CD4-positive, alpha-beta T cell (primary cell): ENCODE data around the gene OTUB1. TPM values are rescaled to one million over a fixed set of nuclear protein-coding genes. Genes with fewer than 3 reads are reported as not detected.
A peak's percentile ranks its signal among the peaks of the same experiment; 100 is the strongest.

Source experiments
- ATAC-seq: fragments of 200-7000 bp; cut with Tn5 transposase; one replicate; pipeline ENCODE4 v1.10.0; 2022; ENCODE audit warnings: mild to moderate bottlenecking; ENCODE audit not compliant: poor library complexity
- CTCF ChIA-PET: fragments of 350-600 bp; sonication (Branson Sonifier 250); formaldehyde crosslinking; loops from one replicate; lab custom pipeline; 2021; ENCODE audit warnings: antibody characterized with exemption, inconsistent platforms; lab: Charles Lee
- POLR2A ChIA-PET: fragments of 350-600 bp; sonication (Branson Sonifier 250); formaldehyde crosslinking; loops from one replicate; lab custom pipeline; 2021; ENCODE audit warnings: antibody characterized with exemption, inconsistent platforms; lab: Charles Lee
- DNase-seq, 14 experiments: peaks; one replicate each; pipeline ENCODE4 v3.0.0-alpha.2; 2013 to 2020; ENCODE audit warnings: mixed read lengths in 2 of 14
- H3K27ac ChIP-seq, 2 donors: one replicate each; pipeline versions ENCODE4 v1.5.1 to v1.7.0; 2013; ENCODE audit warnings: low read length in 2 of 2, low read depth in 1 of 2, mild to moderate bottlenecking in 1 of 2
- H3K27me3 ChIP-seq, 2 experiments: 1 replicate in 1 of 2; 2 replicates in 1 of 2; pipeline versions ENCODE4 v1.6.1 to v1.7.0; 2013; ENCODE audit warnings: low read length in 2 of 2, control low read depth in 1 of 2, mild to moderate bottlenecking in 1 of 2, moderate library complexity in 1 of 2; ENCODE audit not compliant: insufficient read depth in 2 of 2, control insufficient read depth in 1 of 2
- H3K36me3 ChIP-seq: one replicate; pipeline ENCODE4 v1.6.1; 2013; ENCODE audit warnings: low read length, control low read depth; ENCODE audit not compliant: insufficient read depth
- H3K4me1 ChIP-seq: one replicate; pipeline ENCODE4 v1.6.1; 2013; ENCODE audit warnings: low read length, control low read depth; ENCODE audit not compliant: insufficient read depth
- H3K4me3 ChIP-seq: one replicate; pipeline ENCODE4 v1.5.1; 2013; ENCODE audit warnings: mild to moderate bottlenecking, low read length, moderate library complexity
- H3K9me3 ChIP-seq, 2 experiments: 1 replicate in 1 of 2; 2 replicates in 1 of 2; pipeline versions ENCODE4 v1.6.1 to v1.7.0; 2013; ENCODE audit warnings: low read length in 2 of 2, mild to moderate bottlenecking in 2 of 2, control low read depth in 1 of 2, moderate library complexity in 1 of 2; ENCODE audit not compliant: control insufficient read depth in 1 of 2, insufficient read depth in 1 of 2
- H3K27ac Mint-ChIP-seq: one replicate; pipeline ENCODE4 v1.8.0; 2020; ENCODE audit warnings: mixed read lengths
- H3K27me3 Mint-ChIP-seq: one replicate; pipeline ENCODE4 v1.8.0; 2021; ENCODE audit warnings: mixed read lengths
- H3K36me3 Mint-ChIP-seq: one replicate; pipeline ENCODE4 v1.8.0; 2021; ENCODE audit warnings: low read depth, mixed read lengths
- H3K4me1 Mint-ChIP-seq: one replicate; pipeline ENCODE4 v1.8.0; 2021; ENCODE audit warnings: low read depth, mixed read lengths
- H3K4me3 Mint-ChIP-seq: one replicate; pipeline ENCODE4 v1.8.0; 2020; ENCODE audit warnings: mild to moderate bottlenecking, mixed read lengths
- H3K9me3 Mint-ChIP-seq: one replicate; pipeline ENCODE4 v1.8.0; 2020; ENCODE audit warnings: mixed read lengths
- CTCF ChIP-seq: fragments of 200-600 bp; IDR thresholded peaks from one replicate; pipeline ENCODE4 v1.8.0; 2022; ENCODE audit warnings: antibody characterized with exemption, mild to moderate bottlenecking
- intact Hi-C, 2 experiments: fragments of 100-400 bp; cut with DNase I in 1 of 2; cut with micrococcal nuclease in 1 of 2; formaldehyde crosslinking; loops; one replicate each; pipeline versions ENCODE4 v1.15.1 to v1.9.0; 2023 to 2025; cut with DNase I, micrococcal nuclease
- total RNA-seq, 174 experiments: library from RNA in 2 of 174; stranded (reverse) in 2 of 174; gene quantifications; one replicate each; pipeline ENCODE4 v1.2.3 and lab custom pipeline; 2021 to 2026

OTUB1 gene
- total RNA-seq, 2 experiments from 2014 or later = 57.5 to 60.0 TPM

- no peaks in the 10 kb centered on the region for H3K27me3 ChIP-seq
- Mint-ChIP-seq H3K27me3 (no peaks in the 10 kb centered on the region), H3K27ac (peak within 1 kb of the TSS; percentile 45), H3K36me3 (no peaks in the 10 kb centered on the region), H3K9me3 (no peaks in the 10 kb centered on the region), H3K4me3 (peak within 1 kb of the TSS; percentile 88), H3K4me1 (peaks cover 26% of the 10 kb centered on the region)
- POLR2A ChIA-PET = interaction anchor here (1.5 kb wide), 1 partner anchor 101 kb away, joined by 12 read pairs; the partner anchor contains the start of gene MARK2
- peaks cover 5% of the 10 kb centered on the region for H3K36me3 ChIP-seq
- peak within 1 kb of the TSS; percentile 44 to 68 for H3K27ac ChIP-seq
- peak within 1 kb of the TSS; percentile 80 for H3K4me3 ChIP-seq
- ATAC-seq (peak; percentile 85), DNase-seq (peak; percentile 77 to 98 (median 87))
- peak; percentile 6 for TF ChIP-seq CTCF
- CTCF ChIA-PET = no interaction called here
- peaks cover 23% of the 10 kb centered on the region for H3K4me1 ChIP-seq
- H3K9me3 ChIP-seq = no peaks in the 10 kb centered on the region
- intact Hi-C loops = loop anchor here (2.0 to 5.0 kb wide), 4 partner anchors 24 to 256 kb away; partner anchors contain the start of genes COX8A (in 1 of the 2), MARK2 (in 1 of the 2) and RTN3 (in 1 of the 2)
Observed at GRCh38 chr11:63938479-63939396, 47.5 kb upstream of the OTUB1 start, which contains the start of gene NAA40. TSS of gene NAA40 (plus strand) at chr11:63939002. CDS start at chr11:63939097, 95 bp downstream.

DNA sequence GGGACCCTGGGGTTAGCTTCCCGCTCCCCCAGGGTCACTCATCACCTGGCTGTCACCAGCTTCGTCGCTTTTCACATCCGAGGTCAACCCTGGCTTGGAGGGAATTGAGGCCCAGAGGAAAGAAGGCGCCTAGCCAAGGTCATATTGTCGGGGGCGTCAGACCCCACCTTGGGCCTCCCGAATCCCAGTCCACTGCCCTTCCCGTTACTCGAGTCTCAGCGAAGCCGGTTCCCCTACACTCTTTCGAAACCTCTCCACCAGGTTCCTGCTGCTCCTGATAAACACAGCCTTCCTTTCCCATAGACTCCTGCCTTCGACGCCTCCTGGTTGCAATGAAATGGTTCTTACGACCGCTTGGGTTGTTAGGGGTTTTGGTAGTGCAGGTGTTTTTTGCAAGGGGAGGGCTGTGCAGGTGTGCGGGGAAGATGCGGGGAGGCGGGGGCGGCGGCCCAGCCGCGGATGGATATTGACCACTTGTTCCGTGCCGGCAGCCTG lies 46.8 kb upstream of the OTUB1 start:
- TF ChIP-seq CTCF = no peak
- CTCF ChIA-PET = no interaction called here
- Mint-ChIP-seq H3K4me1 (peaks cover 26% of the 10 kb centered on the region), H3K9me3 (no peaks in the 10 kb centered on the region), H3K27me3 (no peaks in the 10 kb centered on the region), H3K27ac (peak overlapping the region; percentile 37), H3K4me3 (peak overlapping the region; percentile 88), H3K36me3 (no peaks in the 10 kb centered on the region)
- POLR2A ChIA-PET = interaction anchor here (1.5 kb wide), 1 partner anchor 101 kb away, joined by 12 read pairs; the partner anchor contains the start of gene MARK2
- DNase-seq (peak in 1 of 14 experiments; percentile 43), ATAC-seq (no peak)
- H3K36me3 ChIP-seq = peaks cover 5% of the 10 kb centered on the region
- peak overlapping the region; percentile 80 for H3K4me3 ChIP-seq
- intact Hi-C loops = loop anchor here (2.0 to 5.0 kb wide), 4 partner anchors 25 to 257 kb away; partner anchors contain the start of genes COX8A (in 1 of the 2), MARK2 (in 1 of the 2) and RTN3 (in 1 of the 2)
- H3K9me3 ChIP-seq = no peaks in the 10 kb centered on the region
- no peaks in the 10 kb centered on the region for H3K27me3 ChIP-seq
- peaks cover 23% of the 10 kb centered on the region for H3K4me1 ChIP-seq
- H3K27ac ChIP-seq = no peak overlapping the region

DNA sequence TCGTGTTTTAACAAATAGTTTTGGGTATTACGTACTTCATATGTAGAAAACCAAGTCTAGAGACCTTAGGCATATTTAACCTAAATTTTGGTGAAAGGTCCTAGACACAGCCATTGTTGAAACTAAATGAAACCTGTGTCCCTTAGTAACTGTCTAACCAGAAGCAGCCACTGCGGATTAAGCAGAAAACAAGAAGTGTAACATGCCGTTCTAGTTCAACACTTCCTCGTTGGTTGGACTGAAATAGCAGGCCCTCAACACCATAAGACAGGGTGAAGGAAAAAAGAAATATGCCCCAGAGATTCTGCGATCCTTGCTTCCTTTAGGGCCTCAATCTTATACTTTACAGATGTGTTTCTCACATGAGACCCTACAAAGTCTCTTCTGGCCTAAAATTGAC lies 45.5 kb upstream of the OTUB1 start:
- no peaks in the 10 kb centered on the region for H3K9me3 ChIP-seq
- no peak overlapping the region for H3K4me3 ChIP-seq
- Mint-ChIP-seq H3K27me3 (no peaks in the 10 kb centered on the region), H3K36me3 (no peaks in the 10 kb centered on the region), H3K27ac (peak overlapping the region; percentile 47), H3K4me1 (peaks cover 26% of the 10 kb centered on the region), H3K4me3 (peak overlapping the region; percentile 88), H3K9me3 (no peaks in the 10 kb centered on the region)
- no peak for ATAC-seq
- no peak for DNase-seq
- intact Hi-C loops = no loop called here
- ChIA-PET POLR2A (no interaction called here), CTCF (no interaction called here)
- TF ChIP-seq CTCF = no peak
- H3K27ac ChIP-seq = no peak overlapping the region
- peaks cover 23% of the 10 kb centered on the region for H3K4me1 ChIP-seq
- peaks cover 5% of the 10 kb centered on the region for H3K36me3 ChIP-seq
- H3K27me3 ChIP-seq = no peaks in the 10 kb centered on the region
